ENCODE data around the gene CHFR.

DNA sequence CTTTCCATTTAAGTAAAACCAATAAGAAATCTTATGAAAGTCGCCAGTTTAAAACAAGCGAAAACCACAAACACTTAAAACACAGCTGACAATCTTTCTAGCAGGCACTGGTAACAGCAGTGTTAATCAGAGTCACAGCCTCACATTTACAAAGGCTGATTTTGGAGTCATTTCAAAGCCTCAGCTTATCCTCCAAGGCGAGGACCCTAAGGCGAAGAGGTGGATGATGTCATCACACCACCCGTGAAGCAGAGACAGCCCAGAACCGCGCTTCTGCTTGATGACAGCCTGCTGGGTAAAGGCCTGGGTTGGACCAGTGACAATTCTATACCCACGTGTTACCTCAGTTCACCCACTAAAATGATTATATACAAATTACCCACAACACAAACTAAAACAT is 68.8 kb downstream of the CHFR start:
- TF ChIP-seq POLR2A (IDR thresholded peaks at IDR 0.05) (no peak), POLR2AphosphoS5 (IDR thresholded peaks at IDR 0.05; ENCODE audit: insufficient read depth in 1 of 2, low read depth in 1 of 2) (no peak)
- TF ChIP-seq, protein P1, sequence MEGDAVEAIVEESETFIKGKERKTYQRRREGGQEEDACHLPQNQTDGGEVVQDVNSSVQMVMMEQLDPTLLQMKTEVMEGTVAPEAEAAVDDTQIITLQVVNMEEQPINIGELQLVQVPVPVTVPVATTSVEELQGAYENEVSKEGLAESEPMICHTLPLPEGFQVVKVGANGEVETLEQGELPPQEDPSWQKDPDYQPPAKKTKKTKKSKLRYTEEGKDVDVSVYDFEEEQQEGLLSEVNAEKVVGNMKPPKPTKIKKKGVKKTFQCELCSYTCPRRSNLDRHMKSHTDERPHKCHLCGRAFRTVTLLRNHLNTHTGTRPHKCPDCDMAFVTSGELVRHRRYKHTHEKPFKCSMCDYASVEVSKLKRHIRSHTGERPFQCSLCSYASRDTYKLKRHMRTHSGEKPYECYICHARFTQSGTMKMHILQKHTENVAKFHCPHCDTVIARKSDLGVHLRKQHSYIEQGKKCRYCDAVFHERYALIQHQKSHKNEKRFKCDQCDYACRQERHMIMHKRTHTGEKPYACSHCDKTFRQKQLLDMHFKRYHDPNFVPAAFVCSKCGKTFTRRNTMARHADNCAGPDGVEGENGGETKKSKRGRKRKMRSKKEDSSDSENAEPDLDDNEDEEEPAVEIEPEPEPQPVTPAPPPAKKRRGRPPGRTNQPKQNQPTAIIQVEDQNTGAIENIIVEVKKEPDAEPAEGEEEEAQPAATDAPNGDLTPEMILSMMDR (IDR thresholded peaks at IDR 0.05), result no peak

All from vagina (tissue), 2 donors.